GM18909 (cell line): ENCODE measurements around the gene CALR.
"Not testable (repeated sequence)": the region's sequence is repeated elsewhere in the genome, so short reads cannot be mapped to it uniquely, and the experiment has no call there.

Experiments used
- ATAC-seq: cut with Tn5 transposase; IDR thresholded peaks from one replicate; pipeline ENCODE4 v1.9.1; 2021; ENCODE audit warnings: mild to moderate bottlenecking; ENCODE audit not compliant: unreplicated experiment, poor library complexity

The CALR gene

GRCh38 chr19:12937927-12938778, at the start of gene CALR:
CALR (plus strand) TSS chr19:12938609; CDS start chr19:12938680, 71 bp downstream.
- ATAC-seq: peak; percentile 86

GRCh38 chr19:12890299-12890786, 48.1 kb upstream of the CALR start:
- ATAC-seq: not testable (repeated sequence)

- peak; percentile 91 for ATAC-seq
Observed at GRCh38 chr19:12890787-12891552, 47.4 kb upstream of the CALR start, which contains the start of gene GCDH. GCDH (plus strand) TSS chr19:12891160; CDS start chr19:12891305, 145 bp downstream.

GRCh38 chr19:12891553-12892021, 46.8 kb upstream of the CALR start:
- ATAC-seq: no peak

- ATAC-seq: no peak
Observed at GRCh38 chr19:12893582-12893981, 44.8 kb upstream of the CALR start.

- ATAC-seq: no peak
Observed at GRCh38 chr19:12896460-12896859, 41.9 kb upstream of the CALR start.

- peak; percentile 80 for ATAC-seq
Observed at GRCh38 chr19:12899891-12900518, 38.4 kb upstream of the CALR start.

- ATAC-seq: no peak
Observed at GRCh38 chr19:12907166-12907565, 31.2 kb upstream of the CALR start.

GRCh38 chr19:12912571-12912970, 25.8 kb upstream of the CALR start:
- no peak for ATAC-seq

GRCh38 chr19:12913011-12913561, 25.3 kb upstream of the CALR start:
- ATAC-seq: no peak

GRCh38 chr19:12913851-12914690, 24.3 kb upstream of the CALR start:
- ATAC-seq: no peak

GRCh38 chr19:12915860-12916259, 22.5 kb upstream of the CALR start:
- not testable (repeated sequence) for ATAC-seq

- no peak for ATAC-seq
Observed at GRCh38 chr19:12918253-12918652, 20.2 kb upstream of the CALR start.

GRCh38 chr19:12921047-12921446, 17.4 kb upstream of the CALR start:
- ATAC-seq: no peak

- ATAC-seq: no peak
Observed at GRCh38 chr19:12922959-12923358, 15.4 kb upstream of the CALR start.

- ATAC-seq: no peak
Observed at GRCh38 chr19:12924621-12925310, 13.6 kb upstream of the CALR start.

GRCh38 chr19:12930002-12930645, 8.3 kb upstream of the CALR start:
- ATAC-seq: no peak
